ENCODE results near the gene GCSAM. TPM values are rescaled to one million over a fixed set of nuclear protein-coding genes. Genes with fewer than 3 reads are reported as not detected.

The GCSAM gene
- total RNA-seq, 1 experiment from 2014 or later = not detected

- DNase-seq (ENCODE audit: low spot score) = no peak
These were observed 28.3 kb downstream of the GCSAM start for GRCh38 chr3:112104774-112105173.

GRCh38 chr3:112101916-112102315, 31.1 kb downstream of the GCSAM start:
- DNase-seq (ENCODE audit: low spot score) = peak; percentile 16

- DNase-seq (ENCODE audit: low spot score) = peak; percentile 99
These were observed 35.7 kb downstream of the GCSAM start for GRCh38 chr3:112097378-112097777.

- DNase-seq (ENCODE audit: low spot score) = no peak
These were observed 36.9 kb downstream of the GCSAM start for GRCh38 chr3:112096176-112096575.

- DNase-seq (ENCODE audit: low spot score) = no peak
These were observed 37.3 kb downstream of the GCSAM start for GRCh38 chr3:112095731-112096130.

GRCh38 chr3:112093180-112093522, 39.9 kb downstream of the GCSAM start:
- DNase-seq (ENCODE audit: low spot score) = no peak

- no peak for DNase-seq (ENCODE audit: low spot score)
These were observed 40.4 kb downstream of the GCSAM start for GRCh38 chr3:112092496-112093179.

GRCh38 chr3:112090887-112091586, 42.0 kb downstream of the GCSAM start:
- DNase-seq (ENCODE audit: low spot score) = no peak

- DNase-seq (ENCODE audit: low spot score) = no peak
These were observed 42.8 kb downstream of the GCSAM start for GRCh38 chr3:112089956-112090886.

GRCh38 chr3:112088944-112089343, 44.1 kb downstream of the GCSAM start:
- no peak for DNase-seq (ENCODE audit: low spot score)

GRCh38 chr3:112087746-112088145, 45.3 kb downstream of the GCSAM start:
- DNase-seq (ENCODE audit: low spot score) = no peak

- DNase-seq (ENCODE audit: low spot score) = no peak
These were observed 46.0 kb downstream of the GCSAM start for GRCh38 chr3:112086875-112087524.

GRCh38 chr3:112086076-112086854, 46.8 kb downstream of the GCSAM start, which contains the start of gene C3orf52:
Gene C3orf52 (plus strand): TSS chr3:112086389. CDS start chr3:112086408, 19 bp downstream.
- DNase-seq (ENCODE audit: low spot score) = peak; percentile 77

- DNase-seq (ENCODE audit: low spot score) = no peak
These were observed 47.3 kb downstream of the GCSAM start for GRCh38 chr3:112085735-112086075.

GRCh38 chr3:112084980-112085705, 47.9 kb downstream of the GCSAM start:
- DNase-seq (ENCODE audit: low spot score) = no peak

GRCh38 chr3:112083239-112083638, 49.8 kb downstream of the GCSAM start:
- DNase-seq (ENCODE audit: low spot score) = no peak

GRCh38 chr3:112078125-112079083, 54.6 kb downstream of the GCSAM start:
- DNase-seq (ENCODE audit: low spot score) = no peak

- peak; percentile 83 for DNase-seq (ENCODE audit: low spot score)
These were observed 58.2 kb downstream of the GCSAM start for GRCh38 chr3:112074616-112075497.

All from H4 (cell line).